Stimulated activated CD4-positive, alpha-beta T cell treated with anti-CD3 and anti-CD28 coated beads, Interleukin-2, amount 100 ng/mL, for 24 hours (primary cell): ENCODE data around the gene MPP1.

Experiments used
- DNase-seq, 2 donors: peaks; one replicate each; pipeline ENCODE4 v3.0.0-alpha.2; 2020

The MPP1 gene

DNA sequence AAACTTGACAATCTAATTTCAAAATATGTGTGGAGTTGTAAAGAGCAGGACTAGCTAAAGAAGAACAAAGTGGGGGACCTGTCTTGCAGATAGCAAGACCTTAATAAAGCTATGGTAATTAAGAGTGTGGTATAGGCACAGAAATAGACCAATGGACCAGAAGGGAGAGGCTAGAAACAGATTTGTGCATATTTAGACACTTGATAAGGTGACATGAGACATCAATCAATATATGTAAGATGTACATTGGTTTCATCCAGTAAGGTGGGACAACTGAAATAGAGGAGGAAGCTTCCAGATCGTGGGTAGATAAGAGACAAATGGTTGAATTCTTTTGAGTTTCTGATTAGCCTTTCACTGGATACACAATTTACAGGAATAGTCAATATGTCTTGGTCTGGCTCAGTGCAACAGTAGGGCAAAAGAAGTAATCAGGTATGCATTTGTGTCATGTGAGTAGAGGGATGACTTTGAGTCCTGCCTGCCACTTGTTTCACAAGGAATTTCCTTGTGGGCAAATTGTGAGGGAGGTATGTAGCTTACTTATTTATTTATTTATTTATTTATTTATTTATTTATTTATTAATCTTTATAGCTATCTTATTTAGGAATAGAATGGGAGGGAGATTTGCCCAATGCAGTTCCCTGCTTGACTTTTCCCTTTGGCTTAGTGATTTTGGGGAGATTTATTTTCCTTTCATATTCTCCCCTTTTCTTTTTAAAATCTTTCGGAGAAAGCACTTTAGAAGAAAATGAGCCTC, 7.2 kb upstream of the MPP1 start:
- DNase-seq, result no peak

DNA sequence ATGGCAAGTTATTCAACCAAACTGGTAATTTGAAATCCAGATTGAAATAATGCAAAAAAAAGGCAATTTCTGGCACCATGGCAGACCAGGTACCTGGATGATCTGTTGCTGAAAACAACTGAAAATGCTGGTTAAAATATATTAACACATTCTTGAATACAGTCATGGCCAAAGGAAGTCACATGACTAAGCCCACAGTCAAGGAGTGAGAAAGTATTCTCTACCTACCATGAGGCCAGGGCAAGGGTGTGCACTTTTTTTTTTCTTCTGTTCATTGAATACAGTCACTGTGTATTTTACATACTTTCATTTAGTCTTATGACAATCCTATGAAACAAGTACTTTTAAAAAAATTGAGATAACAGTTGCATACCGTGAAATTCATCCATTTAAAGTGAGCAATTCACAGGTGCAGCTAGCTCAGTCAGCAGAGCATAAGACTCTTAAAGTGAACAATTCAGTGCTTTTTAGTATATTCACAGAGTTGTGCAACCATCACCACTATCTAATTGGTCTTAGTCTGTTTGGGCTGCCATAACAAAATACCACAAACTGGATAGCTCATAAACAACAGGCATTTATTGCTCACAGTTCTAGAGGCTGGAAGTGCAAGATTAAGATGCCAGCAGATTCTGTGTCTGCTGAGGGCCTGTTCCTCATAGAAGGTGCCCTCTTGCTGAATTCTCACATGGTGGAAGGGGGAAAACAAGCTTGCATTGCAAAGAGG, 4.8 kb upstream of the MPP1 start:
- DNase-seq, result no peak

DNA sequence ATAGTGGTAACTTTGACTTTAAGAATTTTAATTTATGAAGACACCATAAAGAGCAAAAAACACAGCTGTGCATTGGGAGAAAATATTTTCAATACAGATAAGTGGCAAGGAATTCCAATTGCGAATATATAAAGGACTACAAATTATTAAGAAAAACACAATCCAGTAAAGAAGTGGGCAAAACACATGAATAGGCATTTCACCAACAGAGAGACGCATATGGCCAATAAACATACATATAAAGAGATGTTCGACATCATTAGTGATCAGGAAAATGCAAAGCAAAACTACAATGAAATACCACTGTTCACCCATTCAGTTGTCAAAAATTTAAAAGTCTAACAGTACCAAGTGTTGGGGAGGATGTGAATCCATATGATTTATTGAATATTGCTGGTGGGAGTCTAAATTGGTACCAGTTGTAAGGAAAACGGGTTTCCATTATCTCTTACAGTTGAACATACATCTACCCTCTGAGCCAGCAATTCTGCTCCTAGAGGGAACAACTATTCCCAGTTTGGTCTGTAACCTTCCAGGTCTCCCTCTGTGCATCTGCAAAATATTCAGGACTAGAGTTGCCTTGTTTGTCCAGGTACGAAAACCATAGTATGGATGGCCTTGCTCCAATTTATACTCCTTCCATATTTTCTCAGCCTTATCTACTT, 1.7 kb upstream of the MPP1 start:
- DNase-seq, result no peak

DNA sequence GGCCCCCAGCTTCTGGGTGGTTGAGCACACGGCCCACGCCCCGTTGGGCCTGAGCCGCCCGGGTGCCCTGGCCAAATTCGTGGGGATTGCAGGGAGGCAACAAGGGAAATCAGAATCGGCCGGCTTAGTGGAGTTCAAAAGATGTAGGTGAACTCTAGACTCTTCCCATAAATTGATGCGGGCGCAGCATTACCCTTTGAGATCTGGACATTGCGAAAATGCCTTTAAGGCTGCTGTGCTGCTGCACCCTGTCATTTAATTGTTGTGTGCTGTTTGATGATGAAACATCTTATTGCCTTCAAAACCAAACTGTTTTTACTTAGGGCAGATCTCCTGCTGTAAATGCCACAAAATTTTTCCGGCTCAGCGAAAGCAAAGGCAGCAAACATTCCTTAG, 409 bp upstream of the MPP1 start:
- no peak for DNase-seq

DNA sequence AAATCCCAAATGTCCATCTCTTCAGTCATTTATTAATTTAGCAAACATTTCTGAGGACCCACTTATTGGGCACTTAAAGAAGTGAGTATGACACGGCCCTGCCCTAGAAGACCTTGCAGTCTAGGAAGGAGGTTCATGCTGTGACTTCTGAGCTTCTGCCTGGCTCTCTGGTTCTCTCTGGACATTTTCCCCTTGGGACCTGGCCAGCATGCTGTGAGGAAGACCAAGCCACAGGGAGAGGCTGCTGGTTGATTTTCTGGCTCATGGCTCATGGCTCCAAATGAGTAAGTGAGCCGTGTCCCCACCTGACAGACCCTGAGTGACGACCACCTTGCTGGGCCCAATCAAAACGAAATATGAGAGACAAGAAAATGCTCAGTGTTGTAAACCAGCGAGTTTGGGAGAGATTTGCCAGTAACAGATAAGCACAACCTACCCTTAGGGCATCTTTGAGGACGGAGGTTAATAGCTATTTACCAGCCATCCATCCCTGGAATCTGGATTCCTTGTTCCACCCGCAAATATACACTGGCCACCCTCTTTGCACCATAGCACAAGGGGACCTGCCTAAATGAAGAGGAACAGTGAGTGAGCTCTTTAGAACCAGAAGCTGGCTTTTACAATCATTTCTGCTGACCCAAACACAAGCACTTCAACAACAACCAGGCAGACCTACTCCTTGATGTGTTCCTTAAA, 876 bp downstream of the MPP1 start:
- no peak for DNase-seq

DNA sequence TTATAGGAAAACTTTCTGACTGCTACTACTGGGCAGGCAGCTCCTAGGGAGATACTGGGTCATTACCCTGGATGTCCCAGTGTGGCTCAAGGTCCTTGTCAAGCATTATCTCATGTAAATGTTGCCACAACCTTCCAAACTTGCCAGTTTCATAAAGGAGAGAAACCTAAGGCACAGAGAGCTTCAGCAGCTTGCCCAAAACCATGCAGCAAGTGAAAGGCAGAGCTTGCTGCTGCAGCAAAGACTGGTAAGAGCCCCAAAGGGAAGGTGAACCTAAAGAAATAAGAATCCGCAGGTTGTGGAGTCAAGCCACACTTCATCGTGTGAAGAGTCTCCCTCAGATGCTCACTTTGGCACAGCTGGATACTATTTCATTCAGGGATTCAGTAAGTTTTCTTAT, 2.3 kb downstream of the MPP1 start:
- no peak for DNase-seq

DNA sequence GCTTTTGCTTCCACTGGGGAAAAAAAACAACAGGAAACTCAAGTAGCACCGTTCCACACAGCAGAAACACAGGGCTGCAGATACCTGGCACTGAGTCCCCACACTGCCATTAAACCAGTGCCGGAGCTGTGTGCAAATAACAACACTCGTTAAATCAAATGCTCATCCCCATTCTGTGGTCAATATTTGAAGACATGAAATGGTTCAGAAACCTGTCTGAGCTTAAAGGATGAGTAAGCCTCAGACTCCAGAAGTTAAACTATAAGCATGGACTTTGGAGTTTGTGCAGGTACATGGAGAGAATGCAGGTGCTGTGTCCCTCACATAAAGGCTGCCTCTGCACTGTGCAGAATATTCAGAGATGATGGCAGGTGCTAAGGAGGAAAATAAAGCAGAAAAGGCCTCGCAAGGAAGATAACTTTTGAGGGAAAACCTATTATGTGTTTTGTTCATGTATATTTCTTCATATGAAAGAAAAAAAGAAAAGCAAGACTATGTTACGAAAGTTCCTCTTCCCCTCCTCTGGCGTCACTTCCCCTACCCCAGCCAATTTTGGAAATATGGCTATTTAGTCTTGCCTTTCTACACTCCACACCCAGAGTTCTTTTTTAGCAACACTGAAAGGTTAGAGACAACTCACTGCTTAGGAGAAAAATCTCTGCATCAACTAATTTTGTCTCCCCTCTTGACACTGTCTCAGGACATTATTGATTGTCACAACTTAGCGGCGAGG, 4.6 kb downstream of the MPP1 start:
- DNase-seq, result no peak

DNA sequence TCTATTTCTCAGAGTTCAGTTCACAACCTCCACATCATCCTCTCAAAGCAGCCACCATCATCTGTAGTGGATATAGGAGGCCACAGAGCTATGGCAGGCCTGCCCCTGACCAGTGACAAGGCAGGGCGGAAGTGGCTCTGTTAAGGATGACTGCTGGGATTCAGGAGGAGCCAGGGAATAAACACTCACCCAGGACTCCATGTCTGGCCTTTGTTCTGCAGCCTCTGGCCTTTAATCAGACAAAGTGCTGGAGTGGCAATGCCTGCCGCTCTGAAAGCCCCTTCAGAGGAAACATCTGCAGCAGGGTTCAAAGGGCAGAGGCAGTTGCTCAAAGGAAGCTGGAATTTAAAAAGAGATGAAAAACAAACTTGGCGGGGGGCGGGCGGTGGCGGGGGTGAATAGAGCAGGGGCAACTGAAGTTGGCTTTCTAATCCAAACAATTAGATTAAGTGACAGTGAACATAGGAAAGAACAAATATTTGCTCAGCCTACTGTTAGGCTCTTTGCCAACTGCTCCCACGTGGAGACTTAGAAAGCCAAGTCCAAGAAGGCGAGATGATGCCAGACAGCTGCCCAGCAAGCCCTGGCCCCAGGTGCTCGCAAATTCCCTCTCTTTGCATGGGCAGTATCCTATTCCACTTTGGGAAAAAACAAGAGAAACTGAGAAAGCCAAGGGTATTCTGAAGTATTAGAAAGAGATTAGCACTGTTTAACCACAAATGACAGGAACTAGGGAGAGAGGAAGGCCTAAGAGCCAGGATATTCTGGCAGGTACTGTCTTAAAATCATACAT, 5.5 kb downstream of the MPP1 start:
- no peak for DNase-seq

DNA sequence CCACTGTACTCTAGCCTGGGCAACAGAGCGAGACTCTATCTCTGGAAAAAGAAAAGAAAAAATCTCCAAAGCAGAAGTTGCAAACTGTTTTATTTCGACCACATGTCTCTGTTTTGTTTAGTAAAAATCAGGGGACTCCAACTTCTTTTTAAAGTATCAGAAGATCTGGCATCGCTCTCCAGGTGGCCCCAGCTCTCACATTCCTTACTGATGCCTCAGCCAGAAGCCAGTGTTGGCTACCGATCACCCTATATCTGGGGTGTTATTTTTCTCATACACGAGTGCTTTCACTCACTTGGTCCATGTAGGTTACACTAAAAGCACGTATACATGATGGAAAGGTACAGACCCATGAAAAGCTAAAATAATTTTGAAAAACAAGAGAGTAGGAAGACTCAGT, 8.3 kb downstream of the MPP1 start:
- DNase-seq, result no peak

DNA sequence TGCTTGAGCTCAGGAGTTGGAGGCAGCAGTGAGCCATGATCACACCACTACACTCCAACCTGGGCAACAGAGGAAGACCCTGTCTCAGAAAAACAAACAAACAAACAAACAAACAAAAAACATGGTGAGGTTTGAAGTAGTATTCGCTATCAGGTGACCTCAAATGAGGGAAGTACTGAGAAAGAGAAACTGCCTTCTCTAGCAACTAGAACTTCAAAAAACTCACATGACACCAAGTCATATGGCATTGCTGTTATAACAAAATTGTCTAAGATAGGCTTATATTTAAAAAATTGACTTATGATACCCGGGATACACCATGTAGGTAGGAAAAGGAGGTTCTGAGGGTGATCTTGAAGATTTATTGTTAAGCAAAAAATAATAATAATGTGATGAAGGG, 10.3 kb downstream of the MPP1 start:
- DNase-seq, result no peak

DNA sequence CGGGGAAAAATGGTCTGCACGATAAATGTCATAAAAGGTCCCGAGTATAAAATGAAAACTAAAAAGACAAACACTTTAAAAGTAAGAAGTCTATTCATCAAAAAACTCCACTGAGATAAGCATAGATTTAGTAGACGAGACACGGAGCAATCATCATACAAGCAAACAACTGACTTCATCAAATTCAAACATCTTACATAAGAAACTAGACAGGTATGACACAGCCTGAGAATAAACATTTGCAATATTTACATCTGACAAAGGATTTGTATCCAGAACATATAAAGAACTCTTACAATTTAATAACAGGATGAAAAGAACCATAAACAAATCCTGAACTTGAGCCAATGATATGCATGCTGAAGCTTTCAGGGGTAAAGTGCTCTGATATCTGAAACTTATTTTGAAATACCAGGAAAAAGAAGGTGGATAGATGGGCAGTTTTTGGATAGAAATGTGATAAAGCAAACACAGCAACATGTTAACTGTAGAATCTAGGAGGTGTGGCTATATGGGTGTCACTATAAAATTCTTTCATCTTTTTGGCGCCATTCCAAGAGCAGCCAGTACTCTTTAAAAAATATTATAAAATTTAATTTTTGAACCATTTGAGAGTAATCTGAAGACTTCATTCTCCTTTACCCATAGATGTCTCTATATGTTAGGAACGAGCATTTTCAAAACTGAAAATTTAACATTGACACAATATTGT, 12.0 kb downstream of the MPP1 start:
- no peak for DNase-seq

DNA sequence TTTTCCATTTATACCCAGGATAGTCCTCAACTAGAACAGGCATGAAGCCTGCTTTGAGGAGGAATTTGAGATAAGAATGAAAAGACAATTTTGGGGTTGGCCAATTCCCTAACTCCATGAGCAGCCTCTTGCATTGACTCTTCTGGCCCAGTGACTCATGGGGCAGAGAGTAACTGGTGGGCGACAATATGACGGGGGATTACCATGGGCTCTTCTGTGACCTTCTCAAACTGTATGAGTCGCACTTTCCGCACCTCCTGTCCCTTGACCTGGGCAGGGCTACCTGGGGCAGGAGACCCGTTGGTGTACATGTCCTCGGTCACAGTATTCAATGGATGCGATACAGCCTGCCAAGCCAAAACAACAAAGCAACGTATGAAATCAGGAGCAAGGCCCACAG, 13.3 kb downstream of the MPP1 start:
- no peak for DNase-seq

DNA sequence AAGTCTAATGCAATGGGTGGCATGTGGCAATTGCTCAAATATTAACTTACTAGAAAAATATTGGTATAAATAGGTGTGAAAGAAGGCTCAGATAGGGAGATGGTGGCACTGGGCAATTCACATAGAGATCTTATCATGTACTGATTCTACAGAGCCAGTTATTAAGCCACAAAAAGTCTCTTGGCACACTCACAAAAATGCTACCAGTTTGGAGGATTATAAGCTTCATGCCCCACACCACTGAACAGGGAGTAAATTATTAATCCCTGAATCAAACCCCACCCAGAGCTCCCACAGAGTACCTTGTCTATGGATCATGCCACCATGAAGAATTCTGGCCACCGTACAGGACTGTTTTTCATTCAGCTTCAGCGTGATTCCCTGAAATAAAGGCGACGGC, 13.8 kb downstream of the MPP1 start:
- DNase-seq, result no peak

DNA sequence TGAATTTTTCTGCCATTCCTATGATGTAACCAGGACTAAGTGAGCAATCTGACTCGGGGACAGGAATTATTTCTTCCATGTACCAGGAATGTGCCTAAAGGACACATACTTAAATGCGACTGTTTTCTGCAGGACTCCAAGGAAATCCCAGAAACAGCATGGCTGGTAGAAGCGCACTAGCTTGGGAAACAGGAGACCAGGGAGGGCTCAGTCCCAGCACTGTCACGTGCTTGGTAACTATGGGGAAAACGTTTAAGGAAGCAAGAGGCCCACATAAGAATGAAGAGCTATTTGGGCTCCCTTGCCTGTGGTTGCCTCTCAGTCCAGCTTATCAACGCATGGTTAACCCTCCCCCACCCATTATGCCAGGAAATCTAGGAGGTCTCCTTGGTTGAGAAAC, 19.6 kb downstream of the MPP1 start:
- DNase-seq, result no peak

DNA sequence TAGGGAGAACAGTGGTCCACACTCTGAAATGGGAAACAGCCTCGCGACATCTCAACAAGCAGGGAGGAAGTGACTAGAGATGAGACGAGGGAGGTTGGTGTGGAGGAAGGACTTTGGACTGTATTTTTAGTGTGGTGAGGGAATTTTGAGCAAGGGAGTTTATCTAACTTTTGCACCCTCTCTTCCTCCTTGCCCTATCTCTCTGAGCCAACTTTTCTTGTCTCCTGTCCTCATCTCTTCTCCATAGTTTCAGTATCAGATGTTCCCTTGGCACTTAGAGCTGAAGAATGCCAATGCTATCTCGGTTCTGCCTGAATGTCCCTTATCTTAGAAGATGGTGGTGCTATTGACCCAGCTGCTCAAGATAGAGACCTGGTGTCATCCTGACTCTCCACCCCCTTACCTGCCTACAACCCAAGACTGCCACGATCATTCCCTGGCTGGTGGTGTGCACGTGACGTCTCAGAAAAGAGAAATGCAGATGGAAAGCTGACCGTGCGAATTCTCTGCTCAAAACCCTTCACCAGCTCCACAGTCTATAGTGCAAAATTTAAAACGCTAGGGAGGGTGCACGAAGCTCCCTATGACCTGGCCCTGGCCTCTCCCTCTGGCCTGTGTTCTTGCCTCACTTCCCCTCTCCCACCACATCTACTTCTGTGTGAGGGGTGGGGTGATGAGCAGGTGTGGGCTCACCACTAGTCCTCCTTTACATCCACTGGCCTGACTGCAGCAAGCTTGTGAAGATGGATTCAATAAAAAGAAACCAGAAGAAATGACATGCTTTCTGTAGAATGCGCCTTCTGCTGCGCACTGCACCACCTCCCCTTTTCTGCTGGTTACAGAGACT, 20.9 kb downstream of the MPP1 start:
- no peak for DNase-seq

DNA sequence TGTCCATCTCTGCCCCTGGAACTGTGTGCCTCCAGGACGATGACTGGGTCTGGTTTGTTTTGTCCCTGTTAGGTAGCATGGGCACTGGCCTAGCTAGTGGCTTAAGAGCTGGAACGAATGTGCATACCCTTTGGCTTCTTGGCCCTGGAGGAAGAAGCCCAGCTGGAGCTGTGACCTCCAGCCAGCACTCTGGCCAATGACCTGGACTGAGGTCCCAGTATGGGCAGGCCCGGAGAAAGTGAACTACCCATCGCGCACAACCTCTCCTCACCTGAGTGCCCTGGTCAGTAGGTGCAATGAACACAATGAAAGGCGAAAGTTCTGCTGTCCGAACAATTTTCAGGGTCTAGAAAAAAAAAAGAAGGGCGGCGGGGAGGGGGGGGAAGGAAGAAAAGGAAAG, 24.3 kb downstream of the MPP1 start:
- no peak for DNase-seq

DNA sequence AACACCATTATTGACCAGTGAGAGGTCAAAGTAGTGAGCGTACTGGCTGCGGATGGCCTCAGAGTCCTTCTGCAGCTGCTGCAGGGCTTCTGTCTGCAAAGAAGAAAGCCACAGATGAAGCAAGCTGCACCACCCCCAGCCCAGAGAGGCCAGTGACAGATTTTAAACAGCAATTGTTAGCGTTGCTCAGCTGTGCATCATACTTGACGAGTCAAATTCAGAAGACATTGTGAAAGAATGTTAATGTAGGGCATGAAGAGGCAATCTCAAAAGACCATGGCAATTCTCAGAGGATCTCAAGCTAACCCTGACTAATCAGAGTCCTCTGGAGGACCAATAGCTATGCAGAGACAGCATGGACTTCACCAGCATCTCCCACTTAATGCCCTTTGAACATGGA, 26.0 kb downstream of the MPP1 start:
- no peak for DNase-seq

DNA sequence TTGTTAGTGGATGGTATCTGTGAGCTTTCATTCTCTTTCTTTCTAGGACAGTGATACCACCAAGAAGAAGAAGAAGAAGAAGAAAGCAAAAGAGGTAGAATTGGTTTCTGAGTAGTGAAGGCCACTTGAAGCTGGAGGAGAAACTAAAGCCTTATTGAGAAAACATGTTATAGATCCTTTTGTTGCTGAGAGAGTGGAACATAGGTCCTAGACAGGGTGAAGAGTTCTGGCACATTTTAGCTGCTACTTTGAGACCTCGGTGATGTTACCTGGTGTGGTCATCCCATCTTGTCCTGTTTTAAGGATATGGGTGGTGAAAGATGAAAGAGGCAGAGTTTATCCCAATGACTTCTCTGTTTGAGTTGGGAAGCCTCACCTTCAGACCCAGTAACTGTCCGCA, 28.5 kb downstream of the MPP1 start:
- DNase-seq, result no peak

DNA sequence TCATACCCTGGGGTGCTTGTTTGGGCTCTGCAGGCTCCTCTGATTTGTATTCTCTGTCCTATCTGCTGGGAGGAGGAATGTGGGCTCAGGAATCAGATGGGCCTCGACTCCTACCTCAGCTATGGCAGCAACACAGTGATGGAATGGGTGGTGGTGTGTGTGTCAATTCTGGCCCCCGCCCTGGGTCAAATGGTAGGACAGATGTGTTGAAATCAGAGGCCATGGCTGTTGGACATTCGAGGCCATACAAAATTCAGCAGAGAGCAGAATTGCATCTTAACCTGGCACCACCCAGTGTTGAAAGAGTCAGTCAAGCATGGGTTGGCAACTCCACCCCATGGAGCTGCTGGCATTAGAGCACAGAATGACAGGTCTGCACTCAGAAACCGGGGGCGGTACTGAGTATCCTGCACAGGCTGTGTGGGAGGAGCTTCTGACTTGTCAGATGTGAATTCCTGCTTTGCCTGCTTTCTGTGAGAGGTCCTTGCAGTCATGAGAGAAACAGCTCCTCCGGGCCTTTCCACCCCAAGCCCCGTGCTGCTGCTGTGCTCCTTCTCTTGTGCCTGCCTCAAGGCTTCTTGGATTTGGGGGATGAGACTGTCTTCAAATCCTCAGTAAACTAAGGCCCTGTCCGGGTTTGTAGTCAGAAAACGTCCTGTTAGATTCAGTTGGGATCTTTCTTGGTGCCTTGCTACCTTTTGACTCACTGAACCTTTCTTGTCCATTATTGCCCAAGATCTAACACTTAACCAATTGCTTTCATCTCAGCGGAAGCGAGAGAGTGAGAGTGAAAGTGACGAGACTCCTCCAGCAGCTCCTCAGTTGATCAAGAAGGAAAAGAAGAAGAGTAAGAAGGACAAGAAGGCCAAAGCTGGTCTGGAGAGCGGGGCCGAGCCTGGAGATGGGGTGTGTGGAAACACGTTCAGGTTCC, 29.6 kb downstream of the MPP1 start:
- peak; percentile 35 to 37 for DNase-seq
